ENCODE measurements around the gene ATP6V0C. TPM values are rescaled to one million over a fixed set of nuclear protein-coding genes. Genes with fewer than 3 reads are reported as not detected.

The ATP6V0C gene
- total and polyA plus RNA-seq, 2 of the 13 experiments (the other 11 are each of a cell fraction or from before 2014, with no cell fraction given): 10.4 to 20.1 TPM

DNA sequence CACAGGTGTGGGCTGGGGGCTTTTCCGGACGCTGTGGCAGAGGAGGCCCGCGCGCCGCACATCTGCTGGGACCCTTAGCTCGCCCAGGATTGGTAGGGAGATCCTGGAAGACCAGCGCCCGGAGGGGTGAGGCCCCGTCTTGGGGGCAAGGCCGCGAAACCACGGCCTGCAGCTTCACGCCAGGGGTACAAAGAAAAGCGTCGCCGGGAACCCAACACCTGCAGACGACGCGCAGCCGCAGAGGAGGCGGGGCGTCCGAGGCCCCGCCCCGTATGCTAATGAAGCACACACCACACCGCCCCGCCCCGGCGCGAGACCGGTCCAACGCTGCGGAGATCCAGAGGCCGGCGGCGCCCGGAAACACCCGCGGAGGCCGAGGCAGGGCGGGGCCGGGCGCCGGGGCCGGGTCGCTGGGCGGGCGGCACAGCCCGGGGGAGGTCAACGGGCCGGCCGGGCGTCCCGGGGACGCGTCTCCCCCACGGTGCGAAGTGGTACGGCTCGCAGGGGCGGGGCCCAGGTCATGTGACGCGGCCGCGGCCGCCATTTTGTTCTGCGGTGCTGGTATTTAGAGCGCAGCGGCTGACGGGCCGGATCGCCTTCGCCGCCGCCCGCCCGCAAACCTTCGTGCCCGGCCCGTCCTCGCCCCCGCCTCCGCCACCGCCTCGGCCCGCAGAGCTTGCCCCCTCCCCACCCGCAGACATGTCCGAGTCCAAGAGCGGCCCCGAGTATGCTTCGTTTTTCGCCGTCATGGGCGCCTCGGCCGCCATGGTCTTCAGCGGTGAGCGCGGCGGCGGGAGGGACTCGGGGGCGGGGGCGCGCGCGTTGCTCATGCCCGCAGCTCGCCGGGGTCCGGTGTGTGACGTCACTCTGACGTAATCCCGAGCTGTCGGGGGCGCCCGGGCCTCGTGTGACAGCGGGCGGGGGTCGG is at the start of gene ATP6V0C (continued):
- TF ChIP-seq HMGXB3 (CRISPR knock-in tag; IDR thresholded peaks at IDR 0.05; ENCODE audit: borderline replicate concordance): 0 out of 2 replicates have a peak, but pooled peaks have one; percentile 10
- no peak for TF ChIP-seq ARID2 (CRISPR knock-in tag; IDR thresholded peaks at IDR 0.05; ENCODE audit: borderline replicate concordance)
- peak; percentile 67 for TF ChIP-seq ZEB1 (IDR thresholded peaks at IDR 0.05; ENCODE audit: insufficient replicate concordance, low read depth)
- no peak for TF ChIP-seq ZNF549 (CRISPR knock-in tag; IDR thresholded peaks at IDR 0.05)
- TF ChIP-seq IKZF1 (IDR thresholded peaks at IDR 0.05): no peak
- no peak for TF ChIP-seq CSRNP2 (CRISPR knock-in tag; conservative IDR thresholded peaks at IDR 0.05; ENCODE audit: low read depth)
- no peak for TF ChIP-seq RXRB (CRISPR knock-in tag; IDR thresholded peaks at IDR 0.05; ENCODE audit: borderline replicate concordance)
- TF ChIP-seq TMF1 (CRISPR knock-in tag; IDR thresholded peaks at IDR 0.05; ENCODE audit: low read depth): no peak
- no peak for TF ChIP-seq CAMTA2 (CRISPR knock-in tag; IDR thresholded peaks at IDR 0.05; ENCODE audit: borderline replicate concordance)
- TF ChIP-seq ZNF446 (CRISPR knock-in tag; IDR thresholded peaks at IDR 0.05): peak; percentile 91; the same call in 1 of the 2 replicates
- TF ChIP-seq, protein P1, sequence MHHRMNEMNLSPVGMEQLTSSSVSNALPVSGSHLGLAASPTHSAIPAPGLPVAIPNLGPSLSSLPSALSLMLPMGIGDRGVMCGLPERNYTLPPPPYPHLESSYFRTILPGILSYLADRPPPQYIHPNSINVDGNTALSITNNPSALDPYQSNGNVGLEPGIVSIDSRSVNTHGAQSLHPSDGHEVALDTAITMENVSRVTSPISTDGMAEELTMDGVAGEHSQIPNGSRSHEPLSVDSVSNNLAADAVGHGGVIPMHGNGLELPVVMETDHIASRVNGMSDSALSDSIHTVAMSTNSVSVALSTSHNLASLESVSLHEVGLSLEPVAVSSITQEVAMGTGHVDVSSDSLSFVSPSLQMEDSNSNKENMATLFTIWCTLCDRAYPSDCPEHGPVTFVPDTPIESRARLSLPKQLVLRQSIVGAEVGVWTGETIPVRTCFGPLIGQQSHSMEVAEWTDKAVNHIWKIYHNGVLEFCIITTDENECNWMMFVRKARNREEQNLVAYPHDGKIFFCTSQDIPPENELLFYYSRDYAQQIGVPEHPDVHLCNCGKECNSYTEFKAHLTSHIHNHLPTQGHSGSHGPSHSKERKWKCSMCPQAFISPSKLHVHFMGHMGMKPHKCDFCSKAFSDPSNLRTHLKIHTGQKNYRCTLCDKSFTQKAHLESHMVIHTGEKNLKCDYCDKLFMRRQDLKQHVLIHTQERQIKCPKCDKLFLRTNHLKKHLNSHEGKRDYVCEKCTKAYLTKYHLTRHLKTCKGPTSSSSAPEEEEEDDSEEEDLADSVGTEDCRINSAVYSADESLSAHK (CRISPR knock-in tag; IDR thresholded peaks at IDR 0.05; ENCODE audit: borderline replicate concordance): no peak
- TF ChIP-seq ZNF572 (CRISPR knock-in tag; IDR thresholded peaks at IDR 0.05): no peak
- TF ChIP-seq TOPORS (CRISPR knock-in tag; IDR thresholded peaks at IDR 0.05): no peak
- no peak for TF ChIP-seq ZNF878 (CRISPR knock-in tag; IDR thresholded peaks at IDR 0.05)
- peak; percentile 91 for TF ChIP-seq ZNF225 (CRISPR knock-in tag; IDR thresholded peaks at IDR 0.05)
- TF ChIP-seq ZNF724P (CRISPR knock-in tag; IDR thresholded peaks at IDR 0.05; ENCODE audit: borderline replicate concordance): no peak
- TF ChIP-seq ZIK1 (CRISPR knock-in tag; IDR thresholded peaks at IDR 0.05; ENCODE audit: borderline replicate concordance, low read depth): no peak
- TF ChIP-seq RAD21 (CRISPR knock-in tag; IDR thresholded peaks at IDR 0.05): no peak
- TF ChIP-seq ZNF562 (CRISPR knock-in tag; IDR thresholded peaks at IDR 0.05; ENCODE audit: borderline replicate concordance): no peak
- peak; percentile 74; the same call in 1 of the 2 replicates for TF ChIP-seq ZNF564 (CRISPR knock-in tag; IDR thresholded peaks at IDR 0.05)
- no peak for TF ChIP-seq ADNP (CRISPR knock-in tag; IDR thresholded peaks at IDR 0.05)
